Keratinocyte (primary cell): ENCODE results near the gene PRKAR2A. TPM values are rescaled to one million over a fixed set of nuclear protein-coding genes. Genes with fewer than 3 reads are reported as not detected.
"Not testable (repeated sequence)": the region's sequence is repeated elsewhere in the genome, so short reads cannot be mapped to it uniquely, and the experiment has no call there.

Experiments
- DNase-seq: peaks from one replicate; pipeline ENCODE4 v3.0.0-alpha.2; 2011; ENCODE audit warnings: low read depth, missing footprints, low spot score
- FAIRE-seq: peaks from 2 replicates; lab custom pipeline; 2011; peaks lifted over from hg19 to GRCh38; lab: Jason Lieb, UNC
- H2AFZ ChIP-seq: 2 replicates; pipeline ENCODE4 v1.6.0; 2012; ENCODE audit warnings: low read length, control low read depth, inconsistent platforms; ENCODE audit not compliant: control insufficient read depth
- H3K27ac ChIP-seq: 2 replicates; pipeline ENCODE4 v1.5.1; 2011; ENCODE audit warnings: low read length; ENCODE audit not compliant: control insufficient read depth, insufficient read depth
- H3K27me3 ChIP-seq: 3 replicates; pipeline ENCODE4 v1.6.0; 2011; ENCODE audit warnings: low read length; ENCODE audit not compliant: control insufficient read depth, insufficient read depth; ENCODE audit errors: extremely low read depth
- H3K36me3 ChIP-seq, 2 experiments: 2 replicates in 1 of 2; 3 replicates in 1 of 2; pipeline ENCODE4 v1.5.1; 2011; ENCODE audit warnings: low read length in 2 of 2, mild to moderate bottlenecking in 1 of 2; ENCODE audit not compliant: control insufficient read depth in 2 of 2, insufficient read depth in 2 of 2; ENCODE audit errors: extremely low read depth in 1 of 2
- H3K4me1 ChIP-seq: 3 replicates; pipeline ENCODE4 v1.5.1; 2011; ENCODE audit warnings: low read length; ENCODE audit not compliant: control insufficient read depth, insufficient read depth; ENCODE audit errors: extremely low read depth
- H3K4me2 ChIP-seq: 3 replicates; pipeline ENCODE4 v1.6.0; 2011; ENCODE audit warnings: low read depth, low read length; ENCODE audit not compliant: control insufficient read depth, insufficient read depth; ENCODE audit errors: extremely low read depth
- H3K4me3 ChIP-seq, 3 experiments: fragments of 200-600 bp in 1 of 3; sonication (generic) in 1 of 3; 2 replicates in 2 of 3; 3 replicates in 1 of 3; pipeline ENCODE4 v1.5.1; 2011 to 2016; ENCODE audit warnings: low read length in 3 of 3, mild to moderate bottlenecking in 3 of 3, control low read depth in 2 of 3, inconsistent platforms in 1 of 3, low read depth in 1 of 3, mixed read lengths in 1 of 3, mixed run types in 1 of 3, moderate library complexity in 1 of 3; ENCODE audit not compliant: control insufficient read depth in 2 of 3, insufficient read depth in 2 of 3; ENCODE audit errors: extremely low read depth in 1 of 3
- H3K79me2 ChIP-seq: 2 replicates; pipeline ENCODE4 v1.6.0; 2012; ENCODE audit warnings: low read length; ENCODE audit not compliant: control insufficient read depth, insufficient read depth
- H3K9ac ChIP-seq: 3 replicates; pipeline ENCODE4 v1.6.0; 2011; ENCODE audit warnings: low read length; ENCODE audit not compliant: control insufficient read depth, insufficient read depth; ENCODE audit errors: extremely low read depth
- H3K9me1 ChIP-seq: 3 replicates; pipeline ENCODE4 v1.6.0; 2011; ENCODE audit warnings: low read length; ENCODE audit not compliant: control insufficient read depth, insufficient read depth; ENCODE audit errors: extremely low read depth
- H3K9me3 ChIP-seq: 2 replicates; pipeline ENCODE4 v1.5.1; 2012; ENCODE audit warnings: low read depth, low read length; ENCODE audit not compliant: control insufficient read depth
- H4K20me1 ChIP-seq: 3 replicates; pipeline ENCODE4 v1.6.0; 2011; ENCODE audit warnings: low read length; ENCODE audit not compliant: control insufficient read depth, insufficient read depth; ENCODE audit errors: extremely low read depth
- EZH2 ChIP-seq: IDR thresholded peaks from one replicate; pipeline ENCODE4 v1.6.1; 2012; ENCODE audit warnings: inconsistent platforms, mild to moderate bottlenecking, low read length, moderate library complexity
- dilution Hi-C: fragments of 300-500 bp; cut with MboI; formaldehyde crosslinking; loops from one replicate; pipeline ENCODE4 v1.7.0; 2020; ENCODE audit warnings: low sequenced_read_pairs; ENCODE audit not compliant: extremely low pct_ligation_motif_present
- polyA plus RNA-seq, 5 experiments: library from polyadenylated mRNA; depleted of rRNA in 3 of 5; stranded (reverse) in 3 of 5; stranded (forward) in 1 of 5; unstranded in 1 of 5; fragments of >200 nt; gene quantifications; 1 replicate in 1 of 5; 2 replicates in 3 of 5; 3 replicates in 1 of 5; pipeline versions ENCODE4 v1.2.1 to v1.2.3, GENCODE V29; 2011 to 2012; ENCODE audit warnings: missing spikeins in 2 of 5, low read depth in 1 of 5, low replicate concordance in 1 of 5
- TF ChIP-seq, protein P1 (sequence below), 3 experiments: IDR thresholded peaks in 1 of 3; conservative IDR thresholded peaks in 1 of 3; optimal IDR thresholded peaks in 1 of 3; 2 replicates in 2 of 3; 3 replicates in 1 of 3; pipeline versions ENCODE3 to v1.5.1; 2011; ENCODE audit warnings: low read length in 3 of 3, mild to moderate bottlenecking in 3 of 3, moderate library complexity in 2 of 3, control low read depth in 1 of 3, inconsistent platforms in 1 of 3; ENCODE audit not compliant: insufficient read depth in 2 of 3; ENCODE audit errors: extremely low read depth in 1 of 3

Gene PRKAR2A
- polyA plus RNA-seq, 1 donor (not counting 4 experiments of a cell fraction or from before 2014, with no cell fraction given), result 23.2 TPM

DNA sequence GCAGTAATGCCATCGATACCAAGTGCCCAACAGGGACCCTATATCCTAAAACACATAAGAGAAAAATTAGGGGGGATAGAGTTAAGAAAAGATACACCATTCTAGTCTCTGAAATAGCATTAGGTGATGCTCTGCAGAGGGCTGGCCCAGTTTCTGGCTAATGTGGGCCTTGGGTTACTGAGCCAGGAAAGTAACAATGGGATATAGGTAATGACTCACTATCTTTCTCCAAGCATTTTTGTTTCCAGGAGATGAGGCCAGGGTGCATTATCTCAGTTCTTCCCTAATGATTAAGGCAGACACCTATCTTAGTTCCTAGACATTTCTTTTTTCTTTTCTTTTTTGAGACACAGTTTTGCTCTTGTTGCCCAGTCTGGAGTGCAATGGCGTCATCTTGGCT is 50.0 kb downstream of the PRKAR2A start:
- Histone ChIP-seq H3K4me3 (no peak overlapping the region), H3K9me1 (no peaks in the 10 kb centered on the region), H3K36me3 (no peaks in the 10 kb centered on the region), H3K27me3 (no peaks in the 10 kb centered on the region), H3K27ac (no peak overlapping the region), H3K9me3 (no peaks in the 10 kb centered on the region), H3K4me2 (no peak overlapping the region), H3K79me2 (no peaks in the 10 kb centered on the region), H3K4me1 (no peaks in the 10 kb centered on the region), H4K20me1 (no peaks in the 10 kb centered on the region), H2AFZ (no peak overlapping the region), H3K9ac (no peak overlapping the region)
- no peak for FAIRE-seq
- TF ChIP-seq, protein P1, sequence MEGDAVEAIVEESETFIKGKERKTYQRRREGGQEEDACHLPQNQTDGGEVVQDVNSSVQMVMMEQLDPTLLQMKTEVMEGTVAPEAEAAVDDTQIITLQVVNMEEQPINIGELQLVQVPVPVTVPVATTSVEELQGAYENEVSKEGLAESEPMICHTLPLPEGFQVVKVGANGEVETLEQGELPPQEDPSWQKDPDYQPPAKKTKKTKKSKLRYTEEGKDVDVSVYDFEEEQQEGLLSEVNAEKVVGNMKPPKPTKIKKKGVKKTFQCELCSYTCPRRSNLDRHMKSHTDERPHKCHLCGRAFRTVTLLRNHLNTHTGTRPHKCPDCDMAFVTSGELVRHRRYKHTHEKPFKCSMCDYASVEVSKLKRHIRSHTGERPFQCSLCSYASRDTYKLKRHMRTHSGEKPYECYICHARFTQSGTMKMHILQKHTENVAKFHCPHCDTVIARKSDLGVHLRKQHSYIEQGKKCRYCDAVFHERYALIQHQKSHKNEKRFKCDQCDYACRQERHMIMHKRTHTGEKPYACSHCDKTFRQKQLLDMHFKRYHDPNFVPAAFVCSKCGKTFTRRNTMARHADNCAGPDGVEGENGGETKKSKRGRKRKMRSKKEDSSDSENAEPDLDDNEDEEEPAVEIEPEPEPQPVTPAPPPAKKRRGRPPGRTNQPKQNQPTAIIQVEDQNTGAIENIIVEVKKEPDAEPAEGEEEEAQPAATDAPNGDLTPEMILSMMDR (optimal IDR thresholded peaks at IDR 0.05 in 1 of 3, IDR thresholded peaks at IDR 0.05 in 1 of 3, conservative IDR thresholded peaks at IDR 0.05 in 1 of 3; ENCODE audit: extremely low read depth in 1 of 3, insufficient read depth in 2 of 3, low read length in 3 of 3), result no peak
- no peak for TF ChIP-seq EZH2
- no peak for DNase-seq
- dilution Hi-C loops, result no loop called here

DNA sequence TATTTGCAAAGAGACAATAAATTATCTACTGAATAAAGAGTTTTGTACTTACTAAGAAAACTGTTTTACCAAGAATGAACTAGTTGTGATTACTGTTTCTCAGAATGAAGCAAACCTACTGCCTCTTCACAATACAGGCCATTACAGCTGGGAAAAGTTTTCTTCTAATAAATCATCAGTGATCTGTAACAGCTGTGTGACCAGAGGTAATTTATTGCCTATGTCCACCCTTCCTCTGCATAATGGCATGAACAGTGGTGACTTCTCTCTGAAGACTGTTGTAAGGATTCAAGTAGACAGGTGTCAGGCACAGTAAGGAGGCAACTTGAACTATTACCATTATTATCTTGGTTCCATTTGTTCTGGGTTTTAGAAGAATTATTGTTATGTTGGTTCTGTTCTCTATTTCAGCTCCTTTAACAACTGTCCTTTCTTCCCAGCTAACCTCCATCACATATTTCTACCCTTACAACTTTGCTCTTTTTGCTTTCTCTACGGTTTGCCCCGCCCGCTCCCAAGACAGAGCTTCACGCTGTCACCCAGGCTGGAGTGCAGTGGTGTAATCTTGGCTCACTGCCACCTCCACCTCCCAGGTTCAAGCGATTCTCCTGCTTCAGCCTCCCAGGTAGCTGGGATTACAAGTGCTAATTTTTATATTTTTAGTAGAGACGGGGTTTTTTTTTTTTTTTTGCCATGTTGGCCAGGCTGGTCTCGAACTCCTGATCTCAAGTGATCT is 51.5 kb downstream of the PRKAR2A start:
- H3K4me3 ChIP-seq, result no peak overlapping the region
- H2AFZ ChIP-seq, result no peak overlapping the region
- no peak for DNase-seq
- H3K9me1 ChIP-seq, result no peaks in the 10 kb centered on the region
- no peaks in the 10 kb centered on the region for H3K9me3 ChIP-seq
- no peaks in the 10 kb centered on the region for H3K36me3 ChIP-seq
- TF ChIP-seq EZH2, result no peak
- TF ChIP-seq, protein P1 (optimal IDR thresholded peaks at IDR 0.05 in 1 of 3, IDR thresholded peaks at IDR 0.05 in 1 of 3, conservative IDR thresholded peaks at IDR 0.05 in 1 of 3; ENCODE audit: extremely low read depth in 1 of 3, insufficient read depth in 2 of 3, low read length in 3 of 3), result no peak
- no peak overlapping the region for H3K4me2 ChIP-seq
- dilution Hi-C loops, result no loop called here
- no peaks in the 10 kb centered on the region for H4K20me1 ChIP-seq
- no peaks in the 10 kb centered on the region for H3K27me3 ChIP-seq
- H3K27ac ChIP-seq, result no peak overlapping the region
- no peaks in the 10 kb centered on the region for H3K79me2 ChIP-seq
- H3K9ac ChIP-seq, result no peak overlapping the region
- H3K4me1 ChIP-seq, result no peaks in the 10 kb centered on the region
- no peak for FAIRE-seq

DNA sequence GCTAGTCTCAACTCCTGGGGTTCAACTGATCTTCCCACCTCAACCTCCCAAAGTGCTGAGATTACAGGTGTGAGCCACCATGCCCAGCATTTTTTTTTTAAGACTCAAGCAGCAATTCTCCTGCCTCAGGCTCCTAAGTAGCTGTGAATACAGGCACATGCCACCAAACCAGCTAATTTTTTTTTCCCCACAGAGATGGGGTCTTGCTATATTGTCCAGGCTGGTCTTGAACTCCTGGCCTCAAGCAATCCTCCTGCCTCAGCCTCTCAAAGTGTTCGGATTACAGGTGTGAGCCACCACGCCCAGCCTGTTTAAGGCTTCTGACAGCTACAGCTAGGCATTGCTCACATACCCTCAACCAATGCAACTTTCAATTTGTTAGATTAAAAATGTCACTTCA is 54.2 kb downstream of the PRKAR2A start:
- H3K79me2 ChIP-seq, H4K20me1 ChIP-seq, H3K9me1 ChIP-seq, H3K27ac ChIP-seq, DNase-seq, FAIRE-seq, H3K4me1 ChIP-seq, H3K4me2 ChIP-seq, H3K36me3 ChIP-seq, H3K27me3 ChIP-seq, dilution Hi-C loops, H3K9me3 ChIP-seq, H3K9ac ChIP-seq, H3K4me3 ChIP-seq, H2AFZ ChIP-seq: not testable (repeated sequence)
